Erythroblast (primary cell): ENCODE data around the gene NTM.

Source experiments
- GATA1 ChIP-seq: IDR thresholded peaks from 2 replicates; pipeline ENCODE4 v1.6.1; 2011; ENCODE audit warnings: low read depth, mild to moderate bottlenecking, control low read depth, low read length, moderate library complexity
- POLR2A ChIP-seq: IDR thresholded peaks from 2 replicates; pipeline ENCODE4 v1.6.1; 2011; ENCODE audit warnings: mild to moderate bottlenecking, low read length

GRCh38 chr11:131864228-131864627, 493.8 kb downstream of the NTM start:
- TF ChIP-seq POLR2A = no peak
- TF ChIP-seq GATA1 = no peak
